ENCODE data around the gene MCTP1. TPM values are rescaled to one million over a fixed set of nuclear protein-coding genes. Genes with fewer than 3 reads are reported as not detected.

Gene MCTP1
- total and polyA plus RNA-seq, 3 experiments from 2014 or later = 0.51 to 0.92 (median 0.55) TPM

GRCh38 chr5:94759022-94759421 is 525.9 kb downstream of the MCTP1 start:
- Mint-ChIP-seq H3K9me3 (no peaks in the 10 kb centered on the region), H3K36me3 (no peaks in the 10 kb centered on the region), H3K27ac (no peak overlapping the region), H3K4me3 (no peak overlapping the region), H3K27me3 (peaks cover 0 to 5% of the 10 kb centered on the region in 2 donors), H3K4me1 (no peaks in the 10 kb centered on the region)
- Histone ChIP-seq H3K4me1 (ENCODE audit: insufficient read depth, low read length) (no peaks in the 10 kb centered on the region), H3K36me3 (ENCODE audit: insufficient read depth, low read length) (no peaks in the 10 kb centered on the region), H3K27ac (ENCODE audit: low read depth, low read length) (no peak overlapping the region), H3K4me3 (ENCODE audit: low read length) (no peak overlapping the region), H3K9me3 (ENCODE audit: low read length) (no peaks in the 10 kb centered on the region), H3K27me3 (ENCODE audit: insufficient read depth, low read length, poor library complexity, severe bottlenecking) (no peaks in the 10 kb centered on the region)
- ChIA-PET POLR2A (no interaction called here), CTCF (no interaction called here)
- DNase-seq = no peak

GRCh38 chr5:94754824-94755223 is 530.1 kb downstream of the MCTP1 start:
- Histone ChIP-seq H3K36me3 (ENCODE audit: insufficient read depth, low read length) (no peaks in the 10 kb centered on the region), H3K9me3 (ENCODE audit: low read length) (no peaks in the 10 kb centered on the region), H3K27me3 (ENCODE audit: insufficient read depth, low read length, poor library complexity, severe bottlenecking) (no peaks in the 10 kb centered on the region), H3K4me3 (ENCODE audit: low read length) (no peak overlapping the region), H3K4me1 (ENCODE audit: insufficient read depth, low read length) (no peaks in the 10 kb centered on the region), H3K27ac (ENCODE audit: low read depth, low read length) (no peak overlapping the region)
- Mint-ChIP-seq H3K9me3 (no peaks in the 10 kb centered on the region), H3K4me1 (no peaks in the 10 kb centered on the region), H3K27ac (no peak overlapping the region), H3K4me3 (no peak overlapping the region), H3K27me3 (no peaks in the 10 kb centered on the region), H3K36me3 (no peaks in the 10 kb centered on the region)
- no peak for DNase-seq
- POLR2A ChIA-PET = no interaction called here
- CTCF ChIA-PET = no interaction called here

- no peaks in the 10 kb centered on the region for H3K9me3 Mint-ChIP-seq
- H3K27me3 Mint-ChIP-seq = no peaks in the 10 kb centered on the region
- no peak overlapping the region for H3K27ac Mint-ChIP-seq
- no peaks in the 10 kb centered on the region for H3K36me3 Mint-ChIP-seq
- H3K4me3 ChIP-seq (ENCODE audit: low read length) = no peak overlapping the region
- no peaks in the 10 kb centered on the region for H3K9me3 ChIP-seq (ENCODE audit: low read length)
- CTCF ChIA-PET = interaction anchor here (1.0 kb wide), 1 partner anchor 14 kb away, joined by 3 read pairs; no protein-coding TSS in a partner anchor
- DNase-seq = no peak
- H3K27me3 ChIP-seq (ENCODE audit: insufficient read depth, low read length, poor library complexity, severe bottlenecking) = no peaks in the 10 kb centered on the region
- H3K4me1 ChIP-seq (ENCODE audit: insufficient read depth, low read length) = no peaks in the 10 kb centered on the region
- POLR2A ChIA-PET = no interaction called here
- no peak overlapping the region for H3K27ac ChIP-seq (ENCODE audit: low read depth, low read length)
- no peaks in the 10 kb centered on the region for H3K36me3 ChIP-seq (ENCODE audit: insufficient read depth, low read length)
- H3K4me1 Mint-ChIP-seq = no peaks in the 10 kb centered on the region
- H3K4me3 Mint-ChIP-seq = no peak overlapping the region
Observed at GRCh38 chr5:94751460-94751859, 533.4 kb downstream of the MCTP1 start.

- H3K4me3 ChIP-seq (ENCODE audit: low read length) = no peak overlapping the region
- H3K36me3 ChIP-seq (ENCODE audit: insufficient read depth, low read length) = no peaks in the 10 kb centered on the region
- Mint-ChIP-seq H3K27ac (no peak overlapping the region), H3K9me3 (no peaks in the 10 kb centered on the region), H3K27me3 (no peaks in the 10 kb centered on the region), H3K4me3 (no peak overlapping the region), H3K4me1 (no peaks in the 10 kb centered on the region), H3K36me3 (no peaks in the 10 kb centered on the region)
- no peaks in the 10 kb centered on the region for H3K9me3 ChIP-seq (ENCODE audit: low read length)
- H3K27ac ChIP-seq (ENCODE audit: low read depth, low read length) = no peak overlapping the region
- no peaks in the 10 kb centered on the region for H3K4me1 ChIP-seq (ENCODE audit: insufficient read depth, low read length)
- H3K27me3 ChIP-seq (ENCODE audit: insufficient read depth, low read length, poor library complexity, severe bottlenecking) = no peaks in the 10 kb centered on the region
- DNase-seq = no peak
- ChIA-PET POLR2A (no interaction called here), CTCF (interaction anchor here (1.0 kb wide), 1 partner anchor 13 kb away, joined by 3 read pairs; no protein-coding TSS in a partner anchor)
Observed at GRCh38 chr5:94750681-94751080, 534.2 kb downstream of the MCTP1 start.

- H3K27me3 Mint-ChIP-seq = no peaks in the 10 kb centered on the region
- H3K4me3 ChIP-seq (ENCODE audit: low read length) = no peak overlapping the region
- no peak for DNase-seq
- H3K9me3 ChIP-seq (ENCODE audit: low read length) = no peaks in the 10 kb centered on the region
- no peak overlapping the region for H3K27ac Mint-ChIP-seq
- H3K4me1 ChIP-seq (ENCODE audit: insufficient read depth, low read length) = no peaks in the 10 kb centered on the region
- no peak overlapping the region for H3K4me3 Mint-ChIP-seq
- H3K36me3 ChIP-seq (ENCODE audit: insufficient read depth, low read length) = no peaks in the 10 kb centered on the region
- no peaks in the 10 kb centered on the region for H3K9me3 Mint-ChIP-seq
- no peak overlapping the region for H3K27ac ChIP-seq (ENCODE audit: low read depth, low read length)
- H3K27me3 ChIP-seq (ENCODE audit: insufficient read depth, low read length, poor library complexity, severe bottlenecking) = no peaks in the 10 kb centered on the region
- H3K4me1 Mint-ChIP-seq = no peaks in the 10 kb centered on the region
- POLR2A ChIA-PET = interaction anchor here (0.7 kb wide), 1 partner anchor 102 kb away, joined by 8 read pairs; no protein-coding TSS in a partner anchor
- CTCF ChIA-PET = no interaction called here
- H3K36me3 Mint-ChIP-seq = no peaks in the 10 kb centered on the region
Observed at GRCh38 chr5:94749042-94749441, 535.9 kb downstream of the MCTP1 start.

GRCh38 chr5:94748212-94748611 is 536.7 kb downstream of the MCTP1 start:
- Mint-ChIP-seq H3K27ac (no peak overlapping the region), H3K4me1 (no peaks in the 10 kb centered on the region), H3K27me3 (peaks cover 0 to 1% of the 10 kb centered on the region in 2 donors), H3K4me3 (no peak overlapping the region), H3K36me3 (no peaks in the 10 kb centered on the region), H3K9me3 (no peaks in the 10 kb centered on the region)
- DNase-seq = no peak
- no peaks in the 10 kb centered on the region for H3K9me3 ChIP-seq (ENCODE audit: low read length)
- H3K27ac ChIP-seq (ENCODE audit: low read depth, low read length) = no peak overlapping the region
- CTCF ChIA-PET = interaction anchor here (2.3 kb wide), 1 partner anchor 10 kb away, joined by 10 read pairs; no protein-coding TSS in a partner anchor
- H3K4me1 ChIP-seq (ENCODE audit: insufficient read depth, low read length) = no peaks in the 10 kb centered on the region
- no peak overlapping the region for H3K4me3 ChIP-seq (ENCODE audit: low read length)
- POLR2A ChIA-PET = no interaction called here
- H3K36me3 ChIP-seq (ENCODE audit: insufficient read depth, low read length) = no peaks in the 10 kb centered on the region
- H3K27me3 ChIP-seq (ENCODE audit: insufficient read depth, low read length, poor library complexity, severe bottlenecking) = no peaks in the 10 kb centered on the region

- H3K27ac ChIP-seq (ENCODE audit: low read depth, low read length) = no peak overlapping the region
- Mint-ChIP-seq H3K27me3 (peaks cover 0 to 4% of the 10 kb centered on the region in 2 donors), H3K36me3 (no peaks in the 10 kb centered on the region), H3K27ac (no peak overlapping the region), H3K4me1 (no peaks in the 10 kb centered on the region), H3K9me3 (no peaks in the 10 kb centered on the region), H3K4me3 (no peak overlapping the region)
- H3K36me3 ChIP-seq (ENCODE audit: insufficient read depth, low read length) = no peaks in the 10 kb centered on the region
- no peaks in the 10 kb centered on the region for H3K9me3 ChIP-seq (ENCODE audit: low read length)
- H3K27me3 ChIP-seq (ENCODE audit: insufficient read depth, low read length, poor library complexity, severe bottlenecking) = no peaks in the 10 kb centered on the region
- H3K4me3 ChIP-seq (ENCODE audit: low read length) = no peak overlapping the region
- no peak for DNase-seq
- CTCF ChIA-PET = interaction anchor here (2.3 kb wide), 1 partner anchor 9 kb away, joined by 10 read pairs; no protein-coding TSS in a partner anchor
- POLR2A ChIA-PET = no interaction called here
- no peaks in the 10 kb centered on the region for H3K4me1 ChIP-seq (ENCODE audit: insufficient read depth, low read length)
Observed at GRCh38 chr5:94747371-94747770, 537.5 kb downstream of the MCTP1 start.

- CTCF ChIA-PET = interaction anchor here (2.3 kb wide), 1 partner anchor 9 kb away, joined by 10 read pairs; no protein-coding TSS in a partner anchor
- no peaks in the 10 kb centered on the region for H3K36me3 Mint-ChIP-seq
- DNase-seq = no peak
- peaks cover 0 to 4% of the 10 kb centered on the region in 2 donors for H3K27me3 Mint-ChIP-seq
- H3K4me3 ChIP-seq (ENCODE audit: low read length) = no peak overlapping the region
- no peaks in the 10 kb centered on the region for H3K4me1 Mint-ChIP-seq
- H3K27ac ChIP-seq (ENCODE audit: low read depth, low read length) = no peak overlapping the region
- no peak overlapping the region for H3K4me3 Mint-ChIP-seq
- H3K27me3 ChIP-seq (ENCODE audit: insufficient read depth, low read length, poor library complexity, severe bottlenecking) = no peaks in the 10 kb centered on the region
- no peaks in the 10 kb centered on the region for H3K36me3 ChIP-seq (ENCODE audit: insufficient read depth, low read length)
- H3K9me3 ChIP-seq (ENCODE audit: low read length) = no peaks in the 10 kb centered on the region
- POLR2A ChIA-PET = no interaction called here
- H3K9me3 Mint-ChIP-seq = no peaks in the 10 kb centered on the region
- H3K4me1 ChIP-seq (ENCODE audit: insufficient read depth, low read length) = no peaks in the 10 kb centered on the region
- no peak overlapping the region for H3K27ac Mint-ChIP-seq
Observed at GRCh38 chr5:94746731-94747124, 538.2 kb downstream of the MCTP1 start.

Data from CD8-positive, alpha-beta memory T cell (primary cell).